ENCODE data around the gene SH3BP1.

SH3BP1 gene

GRCh38 chr22:37631448-37632173 is 7.9 kb upstream of the SH3BP1 start:
- DNase-seq (ENCODE audit: extremely low spot score, insufficient read length, low read depth) (no peak), FAIRE-seq (no peak)

- peak; percentile 42 for FAIRE-seq
- DNase-seq (ENCODE audit: extremely low spot score, insufficient read length, low read depth): no peak
These were observed 7.0 kb upstream of the SH3BP1 start for GRCh38 chr22:37632174-37633088.

- DNase-seq (ENCODE audit: extremely low spot score, insufficient read length, low read depth) (peak; percentile 81), FAIRE-seq (peak; percentile 97)
These were observed 6.3 kb upstream of the SH3BP1 start for GRCh38 chr22:37633089-37633624.

GRCh38 chr22:37633625-37634416 is 5.6 kb upstream of the SH3BP1 start:
- peak; percentile 72 for DNase-seq (ENCODE audit: extremely low spot score, insufficient read length, low read depth)
- FAIRE-seq: no peak

GRCh38 chr22:37634417-37634924 is 5.0 kb upstream of the SH3BP1 start:
- no peak for FAIRE-seq
- DNase-seq (ENCODE audit: extremely low spot score, insufficient read length, low read depth): no peak

- DNase-seq (ENCODE audit: extremely low spot score, insufficient read length, low read depth) (no peak), FAIRE-seq (no peak)
These were observed 4.3 kb upstream of the SH3BP1 start for GRCh38 chr22:37635157-37635556.

- FAIRE-seq (peak; percentile 91), DNase-seq (ENCODE audit: extremely low spot score, insufficient read length, low read depth) (no peak)
These were observed 3.1 kb upstream of the SH3BP1 start for GRCh38 chr22:37636186-37636948.

- FAIRE-seq (no peak), DNase-seq (ENCODE audit: extremely low spot score, insufficient read length, low read depth) (no peak)
These were observed 2.6 kb upstream of the SH3BP1 start for GRCh38 chr22:37636949-37637273.

GRCh38 chr22:37638391-37639069 is 939 bp upstream of the SH3BP1 start:
- DNase-seq (ENCODE audit: extremely low spot score, insufficient read length, low read depth) (no peak), FAIRE-seq (peak; percentile 78)

- DNase-seq (ENCODE audit: extremely low spot score, insufficient read length, low read depth): no peak
- FAIRE-seq: peak; percentile 77
These were observed 512 bp downstream of the SH3BP1 start for GRCh38 chr22:37639771-37640590.

GRCh38 chr22:37640591-37641560 is 1.4 kb downstream of the SH3BP1 start:
- FAIRE-seq: no peak

GRCh38 chr22:37641561-37641949 is 2.1 kb downstream of the SH3BP1 start:
- DNase-seq (ENCODE audit: extremely low spot score, insufficient read length, low read depth) (no peak), FAIRE-seq (no peak)

More at GRCh38 chr22:37640591-37641560, 1.4 kb downstream of the SH3BP1 start:
- DNase-seq (ENCODE audit: extremely low spot score, insufficient read length, low read depth): no peak

GRCh38 chr22:37643225-37643847 is 3.9 kb downstream of the SH3BP1 start:
- DNase-seq (ENCODE audit: extremely low spot score, insufficient read length, low read depth) (no peak), FAIRE-seq (peak; percentile 85)

GRCh38 chr22:37647317-37647716 is 7.8 kb downstream of the SH3BP1 start:
- DNase-seq (ENCODE audit: extremely low spot score, insufficient read length, low read depth): no peak

GRCh38 chr22:37647928-37648327 is 8.5 kb downstream of the SH3BP1 start:
- no peak for FAIRE-seq
- no peak for DNase-seq (ENCODE audit: extremely low spot score, insufficient read length, low read depth)

More at GRCh38 chr22:37647317-37647716, 7.8 kb downstream of the SH3BP1 start:
- no peak for FAIRE-seq

GRCh38 chr22:37650463-37651136 is 11.1 kb downstream of the SH3BP1 start:
- FAIRE-seq: no peak
- DNase-seq (ENCODE audit: extremely low spot score, insufficient read length, low read depth): no peak
